OCI-LY7 (cell line): ENCODE results near the gene BMPR1B. TPM values are rescaled to one million over a fixed set of nuclear protein-coding genes. Genes with fewer than 3 reads are reported as not detected.

ENCODE experiments used
- BruUV-seq: library from RNA; stranded (reverse); fragments of 400-500 nt; replicated peaks from 2 replicates; lab custom pipeline; 2021; lab: Mats Ljungman, UMichigan
- CTCF ChIA-PET: fragments of 300-600 bp; sonication (Branson Sonifier 250); formaldehyde crosslinking; loops from one replicate; lab custom pipeline; 2022; ENCODE audit warnings: antibody characterized with exemption; ENCODE audit not compliant: unreplicated experiment; lab: Charles Lee
- POLR2A ChIA-PET: fragments of 300-600 bp; sonication (Branson Sonifier 250); formaldehyde crosslinking; loops from one replicate; lab custom pipeline; 2022; ENCODE audit warnings: antibody characterized with exemption; lab: Charles Lee
- DNase-seq: peaks from one replicate; pipeline ENCODE4 v3.0.0-alpha.2; 2015; ENCODE audit warnings: low spot score
- H2AFZ ChIP-seq: fragments of 200-600 bp; sonication (generic), shearing (Covaris generic); 2 replicates; pipeline ENCODE4 v1.6.1; 2014; ENCODE audit warnings: mild to moderate bottlenecking, antibody characterized with exemption, low read length, moderate library complexity
- H3K27ac ChIP-seq: fragments of 200-600 bp; sonication (generic); 2 replicates; pipeline ENCODE4 v1.5.1; 2014; ENCODE audit warnings: mixed run types, low read depth, mild to moderate bottlenecking, moderate library complexity, low read length, inconsistent platforms; ENCODE audit not compliant: poor library complexity, severe bottlenecking
- H3K36me3 ChIP-seq: fragments of 200-600 bp; sonication (generic); 2 replicates; pipeline ENCODE4 v1.6.1; 2014; ENCODE audit warnings: mild to moderate bottlenecking, antibody characterized with exemption, low read length, moderate library complexity, mixed read lengths; ENCODE audit not compliant: insufficient read depth
- H3K4me1 ChIP-seq: fragments of 200-600 bp; sonication (generic); 2 replicates; pipeline ENCODE4 v1.5.1; 2014; ENCODE audit warnings: mild to moderate bottlenecking, low read length; ENCODE audit not compliant: insufficient read depth, poor library complexity, severe bottlenecking
- H3K4me2 ChIP-seq: fragments of 200-600 bp; sonication (generic); 2 replicates; pipeline ENCODE4 v1.6.1; 2014; ENCODE audit warnings: mild to moderate bottlenecking, low read length
- H3K4me3 ChIP-seq: fragments of 200-600 bp; sonication (generic); 2 replicates; pipeline ENCODE4 v1.5.1; 2014; ENCODE audit warnings: mild to moderate bottlenecking, low read depth, low read length; ENCODE audit not compliant: poor library complexity, severe bottlenecking
- H3K79me2 ChIP-seq: fragments of 200-600 bp; sonication (generic); 2 replicates; pipeline ENCODE4 v1.6.1; 2016; ENCODE audit warnings: low read depth, mild to moderate bottlenecking, low read length, moderate library complexity, mixed read lengths; ENCODE audit not compliant: insufficient read depth
- H3K9me2 ChIP-seq: fragments of 200-600 bp; sonication (generic); 2 replicates; pipeline ENCODE4 v1.6.1; 2016; ENCODE audit warnings: mild to moderate bottlenecking, low read length, mixed read lengths; ENCODE audit not compliant: insufficient read depth
- H3K9me3 ChIP-seq: fragments of 200-600 bp; sonication (generic); 2 replicates; pipeline ENCODE4 v1.6.1; 2014; ENCODE audit warnings: mild to moderate bottlenecking, mixed run types, low read length, mixed read lengths
- H4K20me1 ChIP-seq: fragments of 200-600 bp; sonication (generic); 2 replicates; pipeline ENCODE4 v1.6.1; 2014; ENCODE audit warnings: mild to moderate bottlenecking, antibody characterized with exemption, low read length, moderate library complexity, mixed read lengths; ENCODE audit not compliant: insufficient read depth
- CTCF ChIP-seq: fragments of 200-600 bp; sonication (generic); conservative IDR thresholded peaks from 2 replicates; pipeline ENCODE4 v1.5.1; 2014; ENCODE audit warnings: mild to moderate bottlenecking, antibody characterized with exemption, low read length, moderate library complexity, mixed read lengths
- EZH2phosphoT487 ChIP-seq: fragments of 200-600 bp; sonication (generic); IDR thresholded peaks from 2 replicates; pipeline ENCODE4 v1.6.1; 2018; ENCODE audit warnings: low read depth, borderline replicate concordance, mild to moderate bottlenecking, mixed run types, antibody characterized with exemption, low read length, moderate library complexity, mixed read lengths
- intact Hi-C: fragments of 100-400 bp; cut with micrococcal nuclease; formaldehyde crosslinking; loops from one replicate; pipeline ENCODE4 v1.10.0; 2022; ENCODE audit not compliant: unreplicated experiment
- total RNA-seq, 2 experiments: library from RNA; depleted of rRNA in 1 of 2; stranded (reverse); fragments of >200 nt in 1 of 2; shearing (Covaris generic) in 1 of 2; gene quantifications; 2 replicates each; pipeline ENCODE4 v1.2.3, GENCODE V29; 2014 to 2022

BMPR1B gene
- total RNA-seq, 2 experiments from 2014 or later, result not detected

GRCh38 chr4:95157596-95157995, 399.8 kb downstream of the BMPR1B start:
- no peaks in the 10 kb centered on the region for H3K79me2 ChIP-seq
- ChIA-PET CTCF (no interaction called here), POLR2A (no interaction called here)
- no peak overlapping the region for H3K4me3 ChIP-seq
- no peak overlapping the region for H3K27ac ChIP-seq
- DNase-seq, result no peak
- H2AFZ ChIP-seq, result no peak overlapping the region
- H3K4me2 ChIP-seq, result no peak overlapping the region
- TF ChIP-seq CTCF (no peak), EZH2phosphoT487 (no peak)
- H3K9me2 ChIP-seq, result no peaks in the 10 kb centered on the region
- no peaks in the 10 kb centered on the region for H3K4me1 ChIP-seq
- H3K9me3 ChIP-seq, result no peaks in the 10 kb centered on the region
- no peaks in the 10 kb centered on the region for H4K20me1 ChIP-seq
- BruUV-seq, result no TSS peak
- intact Hi-C loops, result no loop called here
- no peaks in the 10 kb centered on the region for H3K36me3 ChIP-seq

DNA sequence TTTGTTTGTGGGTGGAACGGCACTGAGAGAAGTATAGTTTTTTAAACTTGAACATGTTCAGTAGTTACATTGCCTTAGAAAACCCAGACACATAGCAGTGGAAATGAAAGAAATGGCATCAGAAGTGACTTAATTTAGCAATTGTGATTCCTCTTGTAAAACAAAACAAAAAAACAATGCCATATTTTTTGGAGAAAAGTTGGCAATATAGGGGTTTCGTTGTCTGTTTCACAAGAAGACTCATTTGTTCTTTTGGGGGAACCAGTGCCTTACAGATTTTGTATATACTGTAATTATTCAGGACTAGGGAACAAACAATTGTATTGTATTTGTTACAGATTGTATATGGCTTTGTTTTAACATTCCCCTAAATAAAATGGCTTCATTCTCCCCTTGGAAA, 400.3 kb downstream of the BMPR1B start:
- no peaks in the 10 kb centered on the region for H3K9me3 ChIP-seq
- no peaks in the 10 kb centered on the region for H3K4me1 ChIP-seq
- no TSS peak for BruUV-seq
- TF ChIP-seq CTCF, result no peak
- no peak for TF ChIP-seq EZH2phosphoT487
- no peak for DNase-seq
- H3K9me2 ChIP-seq, result no peaks in the 10 kb centered on the region
- intact Hi-C loops, result no loop called here
- H3K4me3 ChIP-seq, result no peak overlapping the region
- H3K36me3 ChIP-seq, result no peaks in the 10 kb centered on the region
- H4K20me1 ChIP-seq, result no peaks in the 10 kb centered on the region
- no peaks in the 10 kb centered on the region for H3K79me2 ChIP-seq
- ChIA-PET CTCF (no interaction called here), POLR2A (no interaction called here)
- no peak overlapping the region for H3K4me2 ChIP-seq
- H2AFZ ChIP-seq, result no peak overlapping the region
- no peak overlapping the region for H3K27ac ChIP-seq

DNA sequence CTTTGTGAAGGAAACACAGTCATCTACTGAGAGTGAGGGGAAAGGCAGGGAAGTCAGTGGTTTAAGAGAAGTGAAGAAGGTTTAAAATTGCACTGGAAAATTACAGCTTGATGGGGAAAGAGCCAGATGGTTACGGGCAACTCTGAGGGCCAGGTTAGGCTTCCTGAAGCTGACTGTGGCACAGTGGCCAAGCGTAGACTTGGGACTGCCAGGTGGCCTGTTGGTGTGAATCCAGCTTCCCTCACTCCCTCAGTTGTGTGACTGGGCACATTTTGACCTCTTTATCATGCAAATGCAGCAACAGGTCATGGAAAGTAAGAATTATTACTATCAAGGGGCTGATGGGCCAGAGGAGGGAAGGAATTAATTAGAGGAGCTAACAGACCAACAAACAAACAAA, 400.9 kb downstream of the BMPR1B start:
- POLR2A ChIA-PET, result no interaction called here
- H3K4me2 ChIP-seq, result no peak overlapping the region
- CTCF ChIA-PET, result no interaction called here
- H3K36me3 ChIP-seq, result no peaks in the 10 kb centered on the region
- H4K20me1 ChIP-seq, result no peaks in the 10 kb centered on the region
- BruUV-seq, result no TSS peak
- no peak for DNase-seq
- H2AFZ ChIP-seq, result no peak overlapping the region
- no peaks in the 10 kb centered on the region for H3K79me2 ChIP-seq
- no peak overlapping the region for H3K4me3 ChIP-seq
- TF ChIP-seq CTCF, result no peak
- no peak for TF ChIP-seq EZH2phosphoT487
- intact Hi-C loops, result no loop called here
- no peaks in the 10 kb centered on the region for H3K9me3 ChIP-seq
- no peaks in the 10 kb centered on the region for H3K4me1 ChIP-seq
- no peaks in the 10 kb centered on the region for H3K9me2 ChIP-seq
- no peak overlapping the region for H3K27ac ChIP-seq
